Tibial nerve (tissue), 3 donors: ENCODE measurements around the gene KCNK10.

Source experiments
- CTCF ChIP-seq, 5 experiments: fragments of 200-600 bp in 3 of 5; fragments of 450-650 bp in 2 of 5; sonication (generic) in 3 of 5; IDR thresholded peaks; one replicate each; pipeline ENCODE4 v1.5.1; 2016 to 2019; ENCODE audit warnings: antibody characterized with exemption in 5 of 5, mild to moderate bottlenecking in 3 of 5, moderate library complexity in 2 of 5
- POLR2A ChIP-seq, 2 donors: fragments of 450-650 bp; IDR thresholded peaks; one replicate each; pipeline ENCODE4 v1.6.1; 2017; ENCODE audit warnings: antibody characterized with exemption in 2 of 2, mild to moderate bottlenecking in 2 of 2, moderate library complexity in 2 of 2

- TF ChIP-seq POLR2A (IDR thresholded peaks at IDR 0.05) (no peak), CTCF (IDR thresholded peaks at IDR 0.05) (no peak)
Measured at GRCh38 chr14:88342980-88343379, 19.9 kb upstream of the KCNK10 start.
